Measurements from ENCODE around the gene GULP1. TPM values are rescaled to one million over a fixed set of nuclear protein-coding genes. Genes with fewer than 3 reads are reported as not detected.
"Not testable (repeated sequence)": the region's sequence is repeated elsewhere in the genome, so short reads cannot be mapped to it uniquely, and the experiment has no call there.

GULP1 gene
- total and polyA plus RNA-seq, 2 donors (not counting 1 experiment from before 2014, with no cell fraction given), result 43.5 to 82.4 TPM

DNA sequence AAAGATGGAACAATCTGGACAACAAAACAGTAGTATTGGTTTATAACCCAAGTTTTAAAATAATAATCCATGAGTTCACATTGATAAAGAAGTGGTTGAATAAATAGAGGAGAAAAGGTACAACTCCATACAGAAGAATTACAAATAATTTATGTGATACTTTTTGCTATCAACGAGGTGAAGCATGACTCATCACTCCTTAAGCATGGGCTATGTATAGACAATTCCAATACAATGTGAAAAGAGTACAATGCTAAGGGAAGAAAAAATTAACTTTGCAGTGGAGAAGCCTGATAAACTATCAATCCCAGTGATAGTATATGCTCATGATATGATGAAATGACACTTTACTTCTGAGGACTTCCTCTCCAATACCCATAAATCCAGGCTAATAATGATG, 312.9 kb downstream of the GULP1 start:
- no peak overlapping the region for H2AFZ ChIP-seq (ENCODE audit: low read length)
- DNase-seq (ENCODE audit: low read depth in 2 of 2), result no peak
- H3K9ac ChIP-seq (ENCODE audit: insufficient read depth, low read length), result no peak overlapping the region
- H3K36me3 ChIP-seq (ENCODE audit: control insufficient read depth, insufficient read depth, low read length), result no peaks in the 10 kb centered on the region
- TF ChIP-seq, protein P1, sequence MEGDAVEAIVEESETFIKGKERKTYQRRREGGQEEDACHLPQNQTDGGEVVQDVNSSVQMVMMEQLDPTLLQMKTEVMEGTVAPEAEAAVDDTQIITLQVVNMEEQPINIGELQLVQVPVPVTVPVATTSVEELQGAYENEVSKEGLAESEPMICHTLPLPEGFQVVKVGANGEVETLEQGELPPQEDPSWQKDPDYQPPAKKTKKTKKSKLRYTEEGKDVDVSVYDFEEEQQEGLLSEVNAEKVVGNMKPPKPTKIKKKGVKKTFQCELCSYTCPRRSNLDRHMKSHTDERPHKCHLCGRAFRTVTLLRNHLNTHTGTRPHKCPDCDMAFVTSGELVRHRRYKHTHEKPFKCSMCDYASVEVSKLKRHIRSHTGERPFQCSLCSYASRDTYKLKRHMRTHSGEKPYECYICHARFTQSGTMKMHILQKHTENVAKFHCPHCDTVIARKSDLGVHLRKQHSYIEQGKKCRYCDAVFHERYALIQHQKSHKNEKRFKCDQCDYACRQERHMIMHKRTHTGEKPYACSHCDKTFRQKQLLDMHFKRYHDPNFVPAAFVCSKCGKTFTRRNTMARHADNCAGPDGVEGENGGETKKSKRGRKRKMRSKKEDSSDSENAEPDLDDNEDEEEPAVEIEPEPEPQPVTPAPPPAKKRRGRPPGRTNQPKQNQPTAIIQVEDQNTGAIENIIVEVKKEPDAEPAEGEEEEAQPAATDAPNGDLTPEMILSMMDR (conservative IDR thresholded peaks at IDR 0.05 in 1 of 2, IDR thresholded peaks at IDR 0.05 in 1 of 2; ENCODE audit: low read depth in 1 of 2, low read length in 2 of 2), result no peak
- TF ChIP-seq EZH2 (IDR thresholded peaks at IDR 0.05; ENCODE audit: low read length, missing control alignments), result no peak
- H3K9me3 ChIP-seq (ENCODE audit: control insufficient read depth, insufficient read depth, low read depth, low read length), result no peaks in the 10 kb centered on the region
- no peak overlapping the region for H3K4me3 ChIP-seq (replicated peaks in 1 of 4; ENCODE audit: control extremely low read depth in 1 of 4, insufficient read depth in 1 of 4, low read depth in 3 of 4, low read length in 4 of 4)
- H3K4me1 ChIP-seq (ENCODE audit: control insufficient read depth, extremely low read depth, insufficient read depth, low read length), result peaks cover 1% of the 10 kb centered on the region
- H4K20me1 ChIP-seq (ENCODE audit: control insufficient read depth, extremely low read depth, insufficient read depth, low read length), result no peaks in the 10 kb centered on the region
- H3K27me3 ChIP-seq (ENCODE audit: control insufficient read depth, insufficient read depth, low read length), result no peaks in the 10 kb centered on the region
- no peak overlapping the region for H3K4me2 ChIP-seq (ENCODE audit: extremely low read depth, insufficient read depth, low read length)
- H3K27ac ChIP-seq (ENCODE audit: insufficient read depth, low read length), result no peak overlapping the region
- H3K79me2 ChIP-seq (ENCODE audit: control insufficient read depth, insufficient read depth, low read length), result no peaks in the 10 kb centered on the region

DNA sequence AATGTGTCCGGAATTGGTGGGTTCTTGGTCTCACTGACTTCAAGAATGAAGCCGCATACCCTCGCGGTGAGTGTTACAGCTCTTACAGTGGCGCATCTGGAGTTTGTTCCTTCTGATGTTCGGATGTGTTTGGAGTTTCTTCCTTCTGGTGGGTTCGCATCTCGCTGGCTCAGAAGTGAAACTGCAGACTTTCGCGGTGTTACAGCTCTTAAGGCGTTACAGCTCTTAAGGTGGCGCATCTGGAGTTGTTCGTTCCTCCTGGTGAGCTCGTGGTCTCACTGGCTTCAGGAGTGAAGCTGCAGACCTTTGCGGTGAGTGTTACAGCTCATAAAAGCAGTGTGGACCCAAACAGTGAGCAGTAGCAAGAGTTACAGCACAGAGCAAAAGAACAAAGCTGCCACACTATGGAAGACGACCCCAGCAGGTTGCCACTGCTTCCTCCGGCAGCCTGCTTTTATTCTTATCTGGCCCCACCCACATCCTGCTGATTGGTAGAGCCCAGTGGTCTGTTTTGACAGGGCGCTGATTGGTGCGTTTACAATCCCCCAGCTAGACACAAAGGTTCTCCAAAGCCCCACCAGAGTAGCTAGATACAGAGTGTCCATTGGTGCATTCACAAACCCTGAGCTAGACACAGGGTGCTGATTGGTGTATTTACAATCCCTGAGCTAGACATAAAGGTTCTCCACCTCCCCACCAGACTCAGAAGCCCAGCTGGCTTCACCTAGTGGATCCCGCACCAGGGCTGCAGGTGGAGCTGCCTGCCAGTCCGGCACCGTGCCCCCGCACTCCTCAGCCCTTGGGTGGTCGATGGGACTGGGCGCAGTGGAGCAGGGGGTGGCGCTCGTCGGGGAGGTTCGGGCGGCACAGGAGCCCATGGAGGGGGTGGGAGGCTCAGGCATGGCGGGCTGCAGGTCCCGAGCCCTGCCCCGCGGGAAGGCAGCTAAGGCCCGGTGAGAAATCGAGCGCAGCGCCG, 314.2 kb downstream of the GULP1 start:
- H3K4me1 ChIP-seq (ENCODE audit: control insufficient read depth, extremely low read depth, insufficient read depth, low read length), result peaks cover 10% of the 10 kb centered on the region
- not testable (repeated sequence) for H4K20me1 ChIP-seq (ENCODE audit: control insufficient read depth, extremely low read depth, insufficient read depth, low read length); H3K4me2 ChIP-seq (ENCODE audit: extremely low read depth, insufficient read depth, low read length); H3K9me3 ChIP-seq (ENCODE audit: control insufficient read depth, insufficient read depth, low read depth, low read length); H3K27ac ChIP-seq (ENCODE audit: insufficient read depth, low read length); H3K9ac ChIP-seq (ENCODE audit: insufficient read depth, low read length); H3K79me2 ChIP-seq (ENCODE audit: control insufficient read depth, insufficient read depth, low read length); H2AFZ ChIP-seq (ENCODE audit: low read length); H3K36me3 ChIP-seq (ENCODE audit: control insufficient read depth, insufficient read depth, low read length); H3K4me3 ChIP-seq (replicated peaks in 1 of 4; ENCODE audit: control extremely low read depth in 1 of 4, insufficient read depth in 1 of 4, low read depth in 3 of 4, low read length in 4 of 4); DNase-seq (ENCODE audit: low read depth in 2 of 2); H3K27me3 ChIP-seq (ENCODE audit: control insufficient read depth, insufficient read depth, low read length)

DNA sequence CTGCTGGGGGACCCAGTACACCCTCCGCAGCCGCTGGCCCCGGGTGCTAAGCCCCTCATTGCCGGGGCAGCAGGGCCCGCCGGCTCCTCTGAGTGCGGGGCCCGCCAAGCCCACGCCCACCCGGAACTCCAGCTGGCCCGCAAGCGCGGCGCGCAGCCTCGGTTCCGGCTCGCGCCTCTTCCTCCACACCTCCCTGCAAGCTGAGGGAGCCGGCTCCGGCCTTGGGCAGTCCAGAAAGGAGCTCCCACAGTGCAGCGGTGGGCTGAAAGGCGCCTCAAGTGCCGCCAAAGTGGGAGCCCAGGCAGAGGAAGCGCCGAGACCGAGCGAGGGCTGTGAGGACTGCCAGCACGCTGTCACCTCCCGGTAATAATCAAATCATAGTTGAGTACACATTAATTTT, 314.9 kb downstream of the GULP1 start:
- not testable (repeated sequence) for H4K20me1 ChIP-seq (ENCODE audit: control insufficient read depth, extremely low read depth, insufficient read depth, low read length); H3K27ac ChIP-seq (ENCODE audit: insufficient read depth, low read length); H3K4me2 ChIP-seq (ENCODE audit: extremely low read depth, insufficient read depth, low read length); H3K36me3 ChIP-seq (ENCODE audit: control insufficient read depth, insufficient read depth, low read length); H3K79me2 ChIP-seq (ENCODE audit: control insufficient read depth, insufficient read depth, low read length); H3K27me3 ChIP-seq (ENCODE audit: control insufficient read depth, insufficient read depth, low read length); H2AFZ ChIP-seq (ENCODE audit: low read length); H3K4me3 ChIP-seq (replicated peaks in 1 of 4; ENCODE audit: control extremely low read depth in 1 of 4, insufficient read depth in 1 of 4, low read depth in 3 of 4, low read length in 4 of 4); DNase-seq (ENCODE audit: low read depth in 2 of 2); H3K9me3 ChIP-seq (ENCODE audit: control insufficient read depth, insufficient read depth, low read depth, low read length); H3K9ac ChIP-seq (ENCODE audit: insufficient read depth, low read length)
- peaks cover 10% of the 10 kb centered on the region for H3K4me1 ChIP-seq (ENCODE audit: control insufficient read depth, extremely low read depth, insufficient read depth, low read length)

DNA sequence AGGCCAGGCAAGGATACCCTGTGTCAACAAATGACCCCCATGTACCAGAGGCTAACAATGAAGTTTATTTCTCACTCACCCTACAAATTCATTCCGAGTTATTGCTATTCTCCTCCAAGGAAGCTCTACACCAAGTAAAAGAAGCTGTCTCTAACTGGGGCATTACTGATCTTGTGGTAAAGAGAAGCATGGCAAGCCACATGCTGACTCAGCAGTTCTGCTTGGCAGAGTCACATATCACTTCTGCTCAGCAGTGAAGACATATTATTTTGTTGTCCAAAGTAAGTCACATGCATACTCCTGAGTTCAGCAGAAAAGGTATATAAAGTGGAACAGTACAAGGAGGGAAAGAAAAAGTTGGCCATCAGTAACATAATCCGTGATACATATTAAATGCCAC, 315.8 kb downstream of the GULP1 start:
- peak; percentile 34 to 61 for DNase-seq (ENCODE audit: low read depth in 2 of 2)
- Histone ChIP-seq H3K36me3 (ENCODE audit: control insufficient read depth, insufficient read depth, low read length) (no peaks in the 10 kb centered on the region), H3K9me3 (ENCODE audit: control insufficient read depth, insufficient read depth, low read depth, low read length) (no peaks in the 10 kb centered on the region), H3K27ac (ENCODE audit: insufficient read depth, low read length) (no peak overlapping the region), H4K20me1 (ENCODE audit: control insufficient read depth, extremely low read depth, insufficient read depth, low read length) (no peaks in the 10 kb centered on the region), H3K4me1 (ENCODE audit: control insufficient read depth, extremely low read depth, insufficient read depth, low read length) (peaks cover 10% of the 10 kb centered on the region), H3K27me3 (ENCODE audit: control insufficient read depth, insufficient read depth, low read length) (no peaks in the 10 kb centered on the region), H2AFZ (ENCODE audit: low read length) (no peak overlapping the region), H3K4me2 (ENCODE audit: extremely low read depth, insufficient read depth, low read length) (no peak overlapping the region), H3K4me3 (replicated peaks in 1 of 4; ENCODE audit: control extremely low read depth in 1 of 4, insufficient read depth in 1 of 4, low read depth in 3 of 4, low read length in 4 of 4) (no peak overlapping the region), H3K79me2 (ENCODE audit: control insufficient read depth, insufficient read depth, low read length) (no peaks in the 10 kb centered on the region), H3K9ac (ENCODE audit: insufficient read depth, low read length) (no peak overlapping the region)
- TF ChIP-seq, protein P1 (conservative IDR thresholded peaks at IDR 0.05 in 1 of 2, IDR thresholded peaks at IDR 0.05 in 1 of 2; ENCODE audit: low read depth in 1 of 2, low read length in 2 of 2), result no peak
- no peak for TF ChIP-seq EZH2 (IDR thresholded peaks at IDR 0.05; ENCODE audit: low read length, missing control alignments)
